HG03060 (cell line): ENCODE data around the gene KCNH8.

ENCODE experiments used
- ATAC-seq: cut with Tn5 transposase; IDR thresholded peaks from one replicate; pipeline ENCODE4 v1.9.1; 2021; ENCODE audit warnings: low read depth, moderate number of reproducible peaks; ENCODE audit not compliant: unreplicated experiment

The KCNH8 gene

DNA sequence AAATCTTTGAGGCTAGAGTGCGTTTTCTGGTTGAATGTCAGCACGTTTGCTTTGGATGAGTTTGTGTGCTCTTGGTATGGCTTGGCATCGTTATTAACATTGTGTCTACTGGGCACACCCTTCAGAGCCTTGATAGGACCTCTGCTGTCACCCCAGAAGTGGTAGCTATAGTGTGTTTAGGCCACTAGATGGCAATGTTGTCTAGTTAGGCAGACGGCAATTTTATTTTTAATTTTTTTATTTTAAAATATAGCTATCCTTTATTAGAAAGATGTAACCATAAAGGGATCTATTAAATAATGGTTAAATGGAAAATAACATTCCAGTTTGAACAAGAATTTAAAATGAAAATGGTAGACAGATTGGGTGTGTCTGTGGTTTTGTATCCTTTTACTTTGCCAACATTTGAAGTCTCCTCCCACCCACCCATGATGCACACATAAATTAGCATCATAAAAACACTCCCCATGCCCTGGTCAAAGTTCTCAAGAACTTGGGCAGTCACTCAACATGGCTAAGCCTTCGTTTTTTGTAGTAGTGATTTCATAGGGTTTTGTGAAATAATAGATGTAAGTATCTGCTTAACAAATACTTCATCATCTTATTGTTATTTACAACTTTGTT lies 200.7 kb downstream of the KCNH8 start:
- ATAC-seq: peak; percentile 63

DNA sequence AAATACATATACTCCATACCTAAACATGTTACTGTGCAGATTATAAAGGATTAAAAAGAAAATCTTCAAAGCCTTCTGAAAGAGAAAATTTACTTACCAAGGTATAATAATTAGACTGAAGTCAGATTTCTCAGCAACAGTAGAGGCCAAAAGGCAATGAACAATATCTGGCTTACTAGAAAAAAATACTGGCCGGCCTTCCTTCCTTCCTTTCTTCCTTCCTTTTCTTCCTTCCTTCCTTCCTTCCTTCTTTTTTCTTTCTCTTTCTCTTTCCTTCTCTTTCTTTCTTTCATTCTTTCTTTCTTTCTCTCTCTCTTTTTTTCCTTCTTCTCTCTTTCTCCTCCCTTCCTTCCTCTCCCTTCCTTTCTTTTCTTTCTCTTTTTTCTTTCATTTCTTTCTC lies 209.6 kb downstream of the KCNH8 start:
- no peak for ATAC-seq

DNA sequence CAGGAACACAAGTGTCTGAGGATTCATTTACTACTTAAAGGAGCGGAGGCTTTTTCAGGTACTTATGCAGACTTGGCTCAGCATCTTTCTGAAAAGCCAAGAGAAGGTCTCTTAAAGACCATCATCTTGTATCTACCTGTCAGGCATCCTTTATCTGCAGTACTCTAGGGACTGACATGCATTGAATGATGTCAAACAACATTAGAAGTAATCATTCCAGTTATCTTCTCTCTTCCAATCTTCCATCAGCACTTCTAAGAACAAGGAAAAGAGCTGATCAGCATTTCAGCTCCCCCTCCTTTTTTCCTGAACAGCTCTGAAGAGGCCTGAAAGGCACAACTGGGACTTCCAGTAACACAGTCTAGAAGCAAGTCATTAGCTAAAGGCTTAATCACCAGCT lies 214.8 kb downstream of the KCNH8 start:
- no peak for ATAC-seq

DNA sequence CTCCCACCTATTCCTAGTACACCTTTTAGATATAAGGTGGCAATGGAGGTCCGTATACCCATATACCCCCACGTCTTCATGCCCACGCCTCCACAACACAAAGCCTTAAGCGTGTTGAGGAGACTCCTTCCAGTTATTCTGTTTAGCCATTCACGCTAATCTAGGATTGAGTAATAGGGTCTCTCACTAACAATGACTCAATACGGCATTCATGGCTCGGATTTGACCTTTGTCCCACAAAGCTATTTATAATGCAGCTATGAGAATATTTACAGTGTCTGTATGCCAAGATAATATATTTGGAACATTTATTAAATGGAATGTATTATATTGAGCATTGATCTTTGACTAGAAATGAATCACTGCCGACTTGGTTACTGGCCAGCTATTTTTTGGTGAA lies 215.8 kb downstream of the KCNH8 start:
- no peak for ATAC-seq

DNA sequence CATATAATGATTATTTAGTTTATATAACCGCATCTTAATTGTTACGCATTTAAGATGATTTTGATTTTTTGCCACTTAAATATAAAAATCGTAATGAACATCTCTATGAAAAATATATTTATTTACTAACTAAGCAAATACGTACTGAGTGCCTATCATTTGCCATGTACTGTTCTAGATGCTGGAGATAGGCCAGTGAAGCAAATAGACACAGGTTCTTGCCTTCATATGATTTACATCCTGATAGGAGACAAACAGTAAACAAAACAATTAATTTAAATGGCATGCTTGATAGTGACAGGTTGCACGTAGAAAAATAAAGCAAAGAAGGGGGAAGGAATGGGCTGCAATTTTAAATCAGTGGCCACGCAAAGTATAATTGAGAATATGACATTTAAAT lies 217.2 kb downstream of the KCNH8 start:
- no peak for ATAC-seq

DNA sequence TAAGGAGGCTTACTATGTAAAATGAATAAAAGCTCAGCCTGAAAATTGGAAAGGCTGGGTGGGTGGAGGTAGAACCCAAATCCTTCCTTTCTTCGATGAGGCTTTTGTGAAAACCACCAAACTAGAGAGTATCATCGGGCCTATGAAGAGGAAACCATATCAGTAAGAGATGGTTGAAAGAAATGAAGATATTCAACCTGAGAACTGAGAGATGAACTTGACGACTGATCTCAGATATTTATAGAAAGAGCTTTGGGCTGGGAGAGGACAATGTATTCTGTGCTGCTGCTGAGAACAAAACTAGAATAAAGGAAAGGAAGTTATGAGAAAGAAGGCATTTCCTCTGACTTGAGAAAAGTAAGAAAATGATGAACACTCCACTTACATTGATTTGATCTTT lies 236.6 kb downstream of the KCNH8 start:
- ATAC-seq: no peak

DNA sequence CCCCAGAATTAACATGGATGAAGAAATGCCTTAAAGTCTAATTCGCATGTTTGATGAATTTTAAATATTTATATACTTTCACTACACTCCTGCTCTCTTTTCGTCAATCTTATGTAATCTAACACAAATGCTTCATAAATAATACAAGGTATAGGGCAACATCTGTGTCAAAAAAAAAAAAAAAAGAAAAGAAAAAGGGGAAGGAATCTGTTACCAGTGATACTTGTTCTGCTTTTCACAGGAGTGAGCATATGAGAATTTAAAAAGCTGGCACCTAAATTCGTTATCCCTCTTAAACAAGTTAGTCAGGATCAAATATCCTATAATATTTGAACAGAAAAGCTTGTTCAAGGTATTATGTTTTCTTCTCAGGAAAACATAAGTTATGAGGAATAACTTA lies 243.8 kb downstream of the KCNH8 start:
- no peak for ATAC-seq

DNA sequence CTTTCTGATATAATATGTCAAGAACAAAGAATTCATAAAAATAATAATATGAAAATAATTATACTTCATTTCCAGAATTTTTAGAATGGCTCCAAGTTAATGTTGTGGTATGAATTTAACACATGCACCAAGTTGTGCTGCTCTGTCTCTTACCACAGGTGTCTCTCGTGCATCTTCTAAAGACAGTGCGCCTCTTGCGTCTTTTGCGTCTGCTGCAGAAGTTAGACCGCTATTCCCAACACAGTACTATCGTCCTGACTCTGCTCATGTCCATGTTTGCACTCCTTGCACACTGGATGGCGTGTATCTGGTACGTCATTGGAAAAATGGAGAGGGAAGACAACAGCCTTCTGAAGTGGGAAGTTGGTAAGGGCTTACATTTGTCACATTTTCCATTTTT lies 246.6 kb downstream of the KCNH8 start:
- ATAC-seq: no peak

DNA sequence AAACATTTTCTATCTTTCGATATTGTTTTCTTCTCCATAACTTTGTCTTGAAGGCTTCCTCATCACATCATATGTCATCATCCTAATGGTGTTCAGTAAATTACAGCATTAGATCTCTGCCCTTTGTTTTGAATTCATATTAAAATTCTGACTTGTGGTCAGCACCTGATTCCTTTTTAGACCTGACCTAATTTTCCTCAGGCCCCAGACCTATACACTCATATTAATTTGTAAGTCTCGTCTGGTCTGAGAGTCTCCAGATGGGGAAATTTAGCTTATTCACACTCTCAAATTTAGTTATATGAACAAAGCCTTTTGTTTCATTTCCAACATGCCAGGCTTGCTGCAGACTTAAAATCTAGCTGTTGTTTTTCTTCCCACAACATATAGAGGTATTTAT lies 248.4 kb downstream of the KCNH8 start:
- ATAC-seq: no peak

DNA sequence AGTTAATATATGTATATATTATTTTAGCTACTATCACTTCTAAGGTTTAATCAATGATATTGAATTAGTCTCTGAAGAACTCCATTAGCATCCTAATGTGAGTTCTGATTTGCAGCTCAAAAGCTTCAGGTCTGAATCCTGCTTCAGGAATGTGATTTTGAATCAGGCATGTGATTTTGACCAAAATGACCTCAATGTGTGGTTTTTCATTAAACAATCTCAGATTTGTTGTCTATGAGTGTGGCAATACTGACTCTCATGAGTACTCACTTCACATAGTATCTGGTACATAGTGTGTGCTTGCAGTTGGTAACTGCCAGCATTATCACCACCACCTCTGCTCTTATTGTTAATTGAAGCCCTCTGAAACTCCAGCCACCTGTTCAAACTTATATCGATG lies 251.0 kb downstream of the KCNH8 start:
- ATAC-seq: no peak

DNA sequence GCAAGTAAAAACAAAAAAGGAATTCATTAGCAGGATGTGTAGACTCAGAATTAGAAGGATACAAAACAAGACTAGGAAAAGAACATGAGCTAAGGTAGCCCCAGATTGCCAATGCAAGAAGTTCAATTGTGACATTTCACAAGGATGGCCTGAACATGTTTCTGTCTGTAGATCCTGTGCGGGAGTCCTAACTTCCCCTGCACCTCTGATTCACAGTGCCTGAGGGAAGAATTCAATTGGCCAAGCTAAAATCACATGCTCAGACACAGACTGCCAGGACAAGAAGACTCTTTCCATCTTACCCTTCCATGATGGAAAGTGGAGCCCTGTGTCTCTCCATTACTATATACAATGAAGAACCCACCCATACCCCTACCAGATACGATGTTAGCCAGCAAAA lies 251.5 kb downstream of the KCNH8 start:
- ATAC-seq: no peak

DNA sequence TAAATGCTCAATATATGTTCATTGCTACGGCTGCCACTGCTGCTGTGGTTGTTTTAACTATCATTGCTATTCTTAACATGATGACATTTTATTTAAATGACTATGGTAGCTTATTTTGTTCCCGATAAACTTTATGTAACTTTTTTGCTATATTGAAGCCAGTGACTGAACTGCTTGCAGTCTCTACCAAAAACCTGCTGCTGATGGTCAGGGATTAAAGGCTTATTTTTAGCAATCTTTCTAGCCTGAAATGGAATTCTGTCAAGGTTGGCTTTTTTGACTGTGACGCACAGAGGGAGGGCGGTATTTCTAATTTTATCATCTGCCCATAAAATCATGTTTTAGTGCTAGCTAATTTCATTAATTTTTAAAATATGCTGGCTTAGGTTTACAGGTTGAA lies 271.8 kb downstream of the KCNH8 start:
- ATAC-seq: no peak

DNA sequence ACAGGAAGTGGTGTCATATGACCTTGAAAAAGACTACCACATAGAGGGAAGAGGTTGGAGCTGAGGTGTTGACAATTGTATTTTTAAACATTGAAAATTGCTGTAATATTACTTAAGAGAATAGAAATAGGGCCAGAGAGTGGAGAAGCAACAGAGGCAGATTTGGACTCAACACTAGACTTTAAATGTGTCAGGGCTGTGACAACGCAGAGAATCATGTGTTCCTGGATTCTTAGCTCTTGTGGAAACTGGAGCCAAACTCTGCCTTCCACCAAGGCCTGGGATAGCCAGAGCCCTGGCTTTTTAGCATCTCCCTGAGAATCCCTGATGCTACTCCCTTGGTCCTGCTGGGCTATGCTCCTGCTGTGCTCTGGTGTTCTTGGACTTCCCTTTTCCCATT lies 277.5 kb downstream of the KCNH8 start:
- ATAC-seq: no peak

DNA sequence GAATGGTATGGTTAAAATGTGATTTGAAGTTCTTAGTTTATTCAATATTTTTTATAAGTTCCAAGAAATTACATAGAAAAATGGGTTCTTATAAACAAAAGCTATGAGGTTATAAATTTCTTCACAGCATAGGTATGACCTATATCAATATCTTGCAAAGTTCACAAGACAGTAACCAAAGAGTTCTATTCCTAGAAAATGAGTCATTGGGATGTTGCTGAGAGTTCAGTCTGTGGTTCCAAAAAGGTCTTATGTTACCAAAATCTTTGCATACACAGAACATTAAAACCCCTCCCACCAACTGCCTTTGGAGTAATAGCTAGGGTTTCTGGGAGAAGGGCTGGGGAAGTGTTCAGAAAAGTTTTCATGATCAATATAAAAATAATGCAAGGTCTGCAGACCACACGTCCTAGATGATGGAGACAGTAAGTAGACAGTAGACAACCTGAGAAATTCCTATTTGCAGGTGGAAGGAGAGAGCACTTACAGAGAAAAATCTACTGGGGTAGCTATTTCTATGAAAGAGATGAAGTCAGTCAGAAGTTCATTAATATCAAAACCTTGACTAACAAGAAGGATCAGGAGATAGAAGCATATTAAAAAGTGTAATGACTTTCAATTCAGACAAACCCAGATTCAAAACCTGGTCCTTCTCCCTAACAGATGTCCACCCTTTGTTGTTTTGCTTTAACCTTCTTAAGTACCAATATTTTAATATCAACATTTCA lies 279.3 kb downstream of the KCNH8 start:
- ATAC-seq: no peak

DNA sequence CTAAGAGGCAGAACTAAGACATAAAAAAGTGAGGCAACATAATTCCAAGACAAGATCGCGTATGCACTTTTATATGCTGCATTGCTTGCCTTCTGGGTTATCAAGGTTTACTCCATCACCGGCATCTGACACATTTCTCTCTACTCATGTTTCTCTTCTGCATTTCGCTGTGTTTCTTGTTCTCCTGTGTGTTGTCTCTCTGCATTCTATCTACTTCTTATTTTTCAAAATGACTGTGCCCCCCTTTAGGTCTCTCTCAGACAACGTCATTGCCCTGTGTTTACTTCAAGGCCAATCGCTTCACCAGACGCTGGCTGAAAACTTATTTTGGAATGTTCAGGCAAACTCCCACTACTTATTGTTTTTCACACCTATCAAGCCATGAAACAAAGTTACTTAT lies 280.4 kb downstream of the KCNH8 start:
- ATAC-seq: no peak

DNA sequence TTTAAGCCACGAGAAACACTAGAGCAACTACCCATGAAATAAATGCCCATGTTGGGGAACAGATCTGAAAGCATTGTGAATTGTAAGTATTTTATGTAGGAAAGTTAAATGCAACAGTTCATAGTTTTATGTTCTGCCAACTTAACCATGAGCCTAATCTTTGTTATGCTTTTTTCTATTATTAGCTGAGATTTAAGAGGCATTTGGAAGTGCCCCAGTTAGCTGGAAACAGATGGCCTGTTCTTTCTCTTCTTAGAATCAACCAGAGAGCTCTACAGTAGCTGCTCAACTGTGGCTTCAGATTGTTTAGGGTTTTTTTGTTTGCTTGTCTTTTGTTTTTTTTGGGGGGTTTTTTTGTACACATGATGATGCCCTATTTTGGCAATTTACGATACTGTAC lies 284.4 kb downstream of the KCNH8 start:
- no peak for ATAC-seq

DNA sequence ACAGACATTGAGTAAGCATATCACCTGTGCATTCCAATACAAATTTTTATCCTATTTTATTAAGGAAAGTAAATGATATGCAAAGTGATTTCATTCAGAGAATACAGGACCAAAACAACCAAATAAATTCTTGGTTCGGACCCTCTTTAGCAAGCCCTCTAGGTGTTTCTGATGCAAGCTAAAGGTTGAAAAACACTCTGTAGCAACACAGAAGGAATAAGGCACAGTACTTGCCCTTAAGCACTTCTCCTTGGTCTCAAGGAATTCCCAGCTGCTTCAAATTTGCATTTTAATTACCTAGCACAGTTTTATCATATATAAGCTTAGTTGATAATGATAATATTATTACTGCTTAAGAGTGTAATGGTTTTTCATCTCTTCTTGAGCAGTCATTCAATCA lies 288.4 kb downstream of the KCNH8 start:
- ATAC-seq: no peak

DNA sequence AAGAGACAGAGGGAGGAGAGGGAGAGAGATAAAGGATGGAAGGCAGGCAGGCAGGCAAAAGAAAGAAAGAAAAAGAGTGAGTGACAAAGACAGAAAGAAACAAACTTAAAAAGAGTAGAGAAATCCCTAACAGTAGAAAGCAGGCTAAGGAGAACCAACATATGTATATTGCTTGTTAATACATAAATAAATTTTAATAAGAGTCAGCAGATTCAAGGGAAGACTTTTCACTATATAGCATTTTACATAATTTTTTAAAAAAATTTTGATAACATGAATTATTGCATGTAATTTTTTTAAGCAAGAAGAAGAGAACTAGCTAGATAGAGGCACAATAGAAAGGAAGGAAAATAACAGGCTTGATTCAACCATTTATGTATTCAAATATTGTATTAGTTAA lies 291.6 kb downstream of the KCNH8 start:
- ATAC-seq: no peak

DNA sequence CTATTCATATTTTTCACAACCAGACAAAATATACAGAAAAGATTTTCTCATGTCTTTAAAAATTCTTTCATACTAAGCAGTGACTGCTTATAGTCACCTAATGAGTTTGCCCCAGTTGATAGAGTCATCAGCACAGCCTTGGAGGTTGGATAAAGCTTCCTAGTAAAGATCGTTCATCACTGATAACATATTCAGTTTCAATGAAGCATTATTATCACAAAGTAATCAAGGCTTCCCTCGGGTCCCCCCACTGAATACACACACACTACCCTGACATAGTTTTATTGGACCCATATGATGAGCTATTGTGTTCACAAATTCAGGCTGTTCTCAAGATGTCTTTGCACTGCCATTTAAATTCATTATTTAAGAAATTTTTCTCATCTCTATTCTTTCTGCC lies 297.8 kb downstream of the KCNH8 start:
- no peak for ATAC-seq

DNA sequence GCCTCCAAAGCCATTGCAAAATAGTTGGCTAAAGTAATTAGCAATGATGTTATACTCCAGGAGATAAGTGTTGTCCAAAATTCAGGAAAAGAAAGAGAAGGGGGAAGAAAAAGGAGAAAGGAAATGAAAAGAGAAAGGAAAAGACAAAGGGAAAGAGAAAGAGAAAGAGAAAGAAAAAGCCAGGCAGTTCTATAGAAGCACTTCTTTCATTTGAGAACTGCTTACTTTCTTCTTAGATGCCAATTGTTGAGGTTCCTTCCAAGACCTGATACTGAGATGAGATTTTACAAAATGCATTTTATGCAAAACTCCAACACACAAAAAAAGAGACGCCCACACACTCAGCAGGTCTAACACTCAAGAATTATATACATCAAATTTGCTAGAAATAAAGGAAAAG lies 298.4 kb downstream of the KCNH8 start:
- no peak for ATAC-seq

DNA sequence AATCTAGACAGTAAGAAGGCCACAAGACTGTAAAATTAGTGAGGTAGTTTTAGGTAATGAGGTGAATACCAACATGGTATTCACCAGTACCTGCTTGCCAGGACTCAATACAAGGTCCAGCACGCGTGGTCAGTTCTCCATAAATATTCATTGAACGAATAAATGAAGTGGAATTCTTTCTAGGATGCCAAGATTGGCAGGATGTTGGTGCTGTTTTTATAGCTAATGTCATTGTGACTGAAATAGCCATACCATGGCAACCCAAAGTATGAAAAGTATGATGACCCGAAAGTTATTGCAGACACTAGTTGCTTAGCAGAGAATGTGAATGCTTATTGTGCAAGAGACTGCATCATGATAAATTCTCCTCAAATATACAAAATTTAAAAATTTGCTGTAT lies 307.2 kb downstream of the KCNH8 start:
- no peak for ATAC-seq

DNA sequence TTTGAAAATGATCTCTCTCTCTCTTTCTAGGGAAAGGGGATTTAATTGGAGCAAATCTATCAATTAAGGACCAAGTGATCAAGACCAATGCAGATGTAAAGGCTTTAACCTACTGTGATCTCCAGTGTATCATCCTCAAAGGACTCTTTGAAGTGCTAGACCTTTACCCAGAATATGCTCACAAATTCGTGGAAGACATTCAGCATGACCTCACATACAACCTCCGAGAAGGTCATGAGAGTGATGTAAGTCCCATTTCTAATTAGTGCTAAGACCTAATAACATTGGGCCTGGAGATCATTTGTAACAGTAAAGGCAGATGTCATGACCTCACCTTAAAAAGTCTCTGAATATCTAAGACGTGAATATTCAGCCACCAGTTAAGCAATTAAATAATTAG lies 308.4 kb downstream of the KCNH8 start:
- no peak for ATAC-seq

DNA sequence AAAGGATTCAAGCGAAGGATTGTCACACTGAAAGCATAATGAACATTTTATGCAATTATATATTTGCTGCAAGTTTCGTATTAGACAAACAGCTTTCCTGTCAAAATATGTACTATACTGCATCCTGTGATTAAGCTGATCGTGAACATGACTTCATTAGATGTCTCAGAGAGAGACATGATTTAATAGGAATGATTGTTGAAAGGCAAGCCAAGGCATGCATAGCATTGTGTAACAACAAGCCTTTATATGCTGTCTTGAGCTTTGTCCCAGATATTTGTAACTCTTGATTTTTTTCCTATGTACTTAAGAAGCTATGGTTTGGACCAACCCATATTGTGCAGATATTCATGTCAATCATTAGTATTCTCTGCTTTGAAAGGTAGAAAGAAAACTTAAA lies 309.1 kb downstream of the KCNH8 start:
- no peak for ATAC-seq
